ENCODE results near the gene CNTN4.

DNA sequence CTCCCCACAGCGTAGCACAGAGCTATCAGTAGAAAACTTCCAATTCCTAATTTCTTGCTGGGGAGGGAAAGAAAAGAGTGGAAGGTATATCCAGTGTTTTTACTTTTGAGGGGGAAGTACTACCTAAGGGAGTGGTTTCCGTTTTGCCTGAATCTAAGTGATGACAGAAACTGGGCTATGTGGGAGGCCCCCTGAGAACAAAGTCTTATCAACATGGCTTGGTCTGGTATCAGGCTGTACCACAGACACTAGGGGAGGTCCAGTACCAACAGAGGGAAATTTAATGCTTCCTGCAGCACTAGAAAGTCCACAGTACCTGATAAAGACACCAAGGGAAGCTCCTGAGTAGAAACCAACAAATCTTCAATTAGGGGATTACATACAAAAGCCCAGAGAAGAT lies 812.3 kb downstream of the CNTN4 start:
- TF ChIP-seq, protein P1, sequence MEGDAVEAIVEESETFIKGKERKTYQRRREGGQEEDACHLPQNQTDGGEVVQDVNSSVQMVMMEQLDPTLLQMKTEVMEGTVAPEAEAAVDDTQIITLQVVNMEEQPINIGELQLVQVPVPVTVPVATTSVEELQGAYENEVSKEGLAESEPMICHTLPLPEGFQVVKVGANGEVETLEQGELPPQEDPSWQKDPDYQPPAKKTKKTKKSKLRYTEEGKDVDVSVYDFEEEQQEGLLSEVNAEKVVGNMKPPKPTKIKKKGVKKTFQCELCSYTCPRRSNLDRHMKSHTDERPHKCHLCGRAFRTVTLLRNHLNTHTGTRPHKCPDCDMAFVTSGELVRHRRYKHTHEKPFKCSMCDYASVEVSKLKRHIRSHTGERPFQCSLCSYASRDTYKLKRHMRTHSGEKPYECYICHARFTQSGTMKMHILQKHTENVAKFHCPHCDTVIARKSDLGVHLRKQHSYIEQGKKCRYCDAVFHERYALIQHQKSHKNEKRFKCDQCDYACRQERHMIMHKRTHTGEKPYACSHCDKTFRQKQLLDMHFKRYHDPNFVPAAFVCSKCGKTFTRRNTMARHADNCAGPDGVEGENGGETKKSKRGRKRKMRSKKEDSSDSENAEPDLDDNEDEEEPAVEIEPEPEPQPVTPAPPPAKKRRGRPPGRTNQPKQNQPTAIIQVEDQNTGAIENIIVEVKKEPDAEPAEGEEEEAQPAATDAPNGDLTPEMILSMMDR (IDR thresholded peaks at IDR 0.05; ENCODE audit: borderline replicate concordance, extremely low read depth, low read length, poor library complexity, severe bottlenecking), result no peak
- TF ChIP-seq EZH2 (IDR thresholded peaks at IDR 0.05; ENCODE audit: borderline replicate concordance, low read depth, low read length, severe bottlenecking), result no peak

Measured in DND-41 (cell line).